Body of pancreas (tissue), 4 donors: ENCODE measurements around the gene ANKRD33B.

Experiments
- POLR2A ChIP-seq, 3 donors: fragments of 450-650 bp; IDR thresholded peaks; one replicate each; pipeline ENCODE4 v1.6.1; 2016; ENCODE audit warnings: antibody characterized with exemption in 3 of 3, mild to moderate bottlenecking in 2 of 3
- TF ChIP-seq, protein P1 (sequence below), 7 experiments: fragments of 450-650 bp in 4 of 7; fragments of 200-600 bp in 3 of 7; sonication (generic) in 3 of 7; IDR thresholded peaks; one replicate each; pipeline ENCODE4 v1.5.1; 2016 to 2019; ENCODE audit warnings: antibody characterized with exemption in 7 of 7

GRCh38 chr5:10628601-10629000 lies 64.7 kb downstream of the ANKRD33B start:
- TF ChIP-seq, protein P1, sequence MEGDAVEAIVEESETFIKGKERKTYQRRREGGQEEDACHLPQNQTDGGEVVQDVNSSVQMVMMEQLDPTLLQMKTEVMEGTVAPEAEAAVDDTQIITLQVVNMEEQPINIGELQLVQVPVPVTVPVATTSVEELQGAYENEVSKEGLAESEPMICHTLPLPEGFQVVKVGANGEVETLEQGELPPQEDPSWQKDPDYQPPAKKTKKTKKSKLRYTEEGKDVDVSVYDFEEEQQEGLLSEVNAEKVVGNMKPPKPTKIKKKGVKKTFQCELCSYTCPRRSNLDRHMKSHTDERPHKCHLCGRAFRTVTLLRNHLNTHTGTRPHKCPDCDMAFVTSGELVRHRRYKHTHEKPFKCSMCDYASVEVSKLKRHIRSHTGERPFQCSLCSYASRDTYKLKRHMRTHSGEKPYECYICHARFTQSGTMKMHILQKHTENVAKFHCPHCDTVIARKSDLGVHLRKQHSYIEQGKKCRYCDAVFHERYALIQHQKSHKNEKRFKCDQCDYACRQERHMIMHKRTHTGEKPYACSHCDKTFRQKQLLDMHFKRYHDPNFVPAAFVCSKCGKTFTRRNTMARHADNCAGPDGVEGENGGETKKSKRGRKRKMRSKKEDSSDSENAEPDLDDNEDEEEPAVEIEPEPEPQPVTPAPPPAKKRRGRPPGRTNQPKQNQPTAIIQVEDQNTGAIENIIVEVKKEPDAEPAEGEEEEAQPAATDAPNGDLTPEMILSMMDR (IDR thresholded peaks at IDR 0.05) = no peak
- no peak for TF ChIP-seq POLR2A (IDR thresholded peaks at IDR 0.05)
